Colonic mucosa (tissue), 4 donors: ENCODE data around the gene PKN1. TPM values are rescaled to one million over a fixed set of nuclear protein-coding genes. Genes with fewer than 3 reads are reported as not detected.
A peak's percentile ranks its signal among the peaks of the same experiment; 100 is the strongest.

Experiments
- DNase-seq: peaks from one replicate; pipeline ENCODE4 v3.0.0-alpha.2; 2020
- H3K27ac ChIP-seq: fragments of 200-600 bp; one replicate; pipeline ENCODE4 v1.8.0; 2021
- H3K27me3 ChIP-seq: fragments of 200-600 bp; one replicate; pipeline ENCODE4 v1.8.0; 2021
- H3K36me3 ChIP-seq: fragments of 200-600 bp; one replicate; pipeline ENCODE4 v1.8.0; 2021
- H3K4me1 ChIP-seq: fragments of 200-600 bp; one replicate; pipeline ENCODE4 v1.8.0; 2021; ENCODE audit warnings: mild to moderate bottlenecking
- H3K4me3 ChIP-seq: fragments of 200-600 bp; one replicate; pipeline ENCODE4 v1.8.0; 2021
- H3K9ac ChIP-seq, 2 donors: one replicate each; pipeline ENCODE4 v1.7.0; 2013; ENCODE audit warnings: control low read depth in 2 of 2, low read depth in 2 of 2, low read length in 2 of 2
- H3K9me3 ChIP-seq: fragments of 200-600 bp; one replicate; pipeline ENCODE4 v1.8.0; 2021
- CTCF ChIP-seq: fragments of 200-600 bp; IDR thresholded peaks from one replicate; pipeline ENCODE4 v1.8.0; 2022; ENCODE audit warnings: antibody characterized with exemption, mild to moderate bottlenecking
- intact Hi-C: fragments of 100-400 bp; cut with DNase I; formaldehyde crosslinking; loops from one replicate; pipeline ENCODE4 v1.14.1; 2022
- total RNA-seq, 2 donors: library from RNA; stranded (reverse); fragmentation: NEBNext Ultra II Directional in 1 of 2; extraction: Animal tissue kit (Norgen Biotek cat#: 25700) in 1 of 2; gene quantifications; one replicate each; pipeline ENCODE4 v1.2.1, GENCODE V29; 2021
- donor health status: healthy.
- donor health status: DM: no; HTN: no; CAD: no.
- donor health status: DM: no; HTN: no; CAD: no.

PKN1 gene
- total RNA-seq, 2 donors from 2014 or later = 35.9 to 37.5 TPM

GRCh38 chr19:14442891-14443631, 10.0 kb downstream of the PKN1 start:
- H3K27ac ChIP-seq = no peak overlapping the region
- no peak overlapping the region for H3K4me3 ChIP-seq
- peaks cover 5% of the 10 kb centered on the region for H3K36me3 ChIP-seq
- no peak overlapping the region for H3K9ac ChIP-seq
- no peaks in the 10 kb centered on the region for H3K4me1 ChIP-seq
- H3K27me3 ChIP-seq = no peaks in the 10 kb centered on the region
- no peak for TF ChIP-seq CTCF
- H3K9me3 ChIP-seq = no peaks in the 10 kb centered on the region
- no peak for DNase-seq
- intact Hi-C loops = no loop called here

GRCh38 chr19:14443632-14444216, 10.6 kb downstream of the PKN1 start:
- no peak for DNase-seq

GRCh38 chr19:14446336-14447036, 13.4 kb downstream of the PKN1 start:
- no peaks in the 10 kb centered on the region for H3K9me3 ChIP-seq
- intact Hi-C loops = no loop called here
- no peak overlapping the region for H3K27ac ChIP-seq
- no peak for DNase-seq
- H3K36me3 ChIP-seq = peaks cover 5% of the 10 kb centered on the region
- H3K4me1 ChIP-seq = no peaks in the 10 kb centered on the region
- no peak overlapping the region for H3K4me3 ChIP-seq
- no peaks in the 10 kb centered on the region for H3K27me3 ChIP-seq
- no peak for TF ChIP-seq CTCF
- H3K9ac ChIP-seq = no peak overlapping the region

More at GRCh38 chr19:14443632-14444216, 10.6 kb downstream of the PKN1 start:
- no peak for TF ChIP-seq CTCF
- Histone ChIP-seq H3K27ac (no peak overlapping the region), H3K36me3 (peaks cover 5% of the 10 kb centered on the region), H3K4me1 (no peaks in the 10 kb centered on the region), H3K9me3 (no peaks in the 10 kb centered on the region), H3K9ac (no peak overlapping the region), H3K27me3 (no peaks in the 10 kb centered on the region), H3K4me3 (no peak overlapping the region)
- intact Hi-C loops = no loop called here

- no peak overlapping the region for H3K27ac ChIP-seq
- intact Hi-C loops = no loop called here
- H3K4me1 ChIP-seq = no peaks in the 10 kb centered on the region
- no peak overlapping the region for H3K4me3 ChIP-seq
- no peaks in the 10 kb centered on the region for H3K27me3 ChIP-seq
- H3K36me3 ChIP-seq = no peaks in the 10 kb centered on the region
- H3K9me3 ChIP-seq = no peaks in the 10 kb centered on the region
- no peak for DNase-seq
- no peak for TF ChIP-seq CTCF
- H3K9ac ChIP-seq = no peak overlapping the region
Measured at GRCh38 chr19:14449321-14449720, 16.2 kb downstream of the PKN1 start.

GRCh38 chr19:14450168-14450874, 17.2 kb downstream of the PKN1 start:
- intact Hi-C loops = no loop called here
- Histone ChIP-seq H3K9ac (no peak overlapping the region), H3K4me1 (no peaks in the 10 kb centered on the region), H3K27ac (no peak overlapping the region), H3K9me3 (no peaks in the 10 kb centered on the region), H3K27me3 (no peaks in the 10 kb centered on the region), H3K4me3 (no peak overlapping the region), H3K36me3 (no peaks in the 10 kb centered on the region)
- no peak for TF ChIP-seq CTCF
- peak; percentile 39 for DNase-seq
